GM12891 (cell line): Measurements from ENCODE around the gene NKX2-2.
"Not testable (repeated sequence)": the region's sequence is repeated elsewhere in the genome, so short reads cannot be mapped to it uniquely, and the experiment has no call there.

Source experiments
- POLR2A ChIP-seq: IDR thresholded peaks from 2 replicates; pipeline ENCODE4 v1.6.1; 2011; ENCODE audit warnings: low read depth, low read length, control low read depth
- POLR2AphosphoS5 ChIP-seq: IDR thresholded peaks from 2 replicates; pipeline ENCODE4 v1.6.1; 2011; ENCODE audit warnings: low read depth, low read length, control low read depth
- POU2F2 ChIP-seq: IDR thresholded peaks from 2 replicates; pipeline ENCODE4 v1.6.1; 2011; ENCODE audit warnings: low read depth, mild to moderate bottlenecking, control low read depth, low read length, moderate library complexity
- SPI1 ChIP-seq: IDR thresholded peaks from 2 replicates; pipeline ENCODE4 v1.6.1; 2011; ENCODE audit warnings: low read depth, low read length, control low read depth
- TAF1 ChIP-seq: IDR thresholded peaks from 2 replicates; pipeline ENCODE4 v1.6.1; 2011; ENCODE audit warnings: low read depth, low read length, control low read depth

DNA sequence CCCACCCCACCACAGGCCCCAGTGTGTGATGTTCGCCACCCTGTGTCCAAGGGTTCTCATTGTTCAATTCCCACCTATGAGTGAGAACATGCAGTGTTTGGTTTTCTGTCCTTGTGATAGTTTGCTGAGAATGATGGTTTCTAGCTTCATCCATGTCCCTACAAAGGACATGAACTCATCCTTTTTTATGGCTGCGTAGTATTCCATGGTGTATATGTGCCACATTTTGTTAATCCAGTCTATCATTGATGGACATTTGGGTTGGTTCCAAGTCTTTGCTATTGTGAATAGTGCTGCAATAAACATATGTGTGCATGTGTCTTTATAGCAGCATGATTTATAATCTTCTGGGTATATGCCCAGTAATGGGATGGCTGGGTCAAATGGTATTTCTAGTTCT is 33.7 kb downstream of the NKX2-2 start:
- TF ChIP-seq POLR2AphosphoS5, POLR2A, TAF1, SPI1, POU2F2: not testable (repeated sequence)
